A549 (cell line): ENCODE data around the gene LRP3.

Experiments
- ESRRA ChIP-seq: fragments of 150-350 bp; IDR thresholded peaks from 2 replicates; pipeline ENCODE4 v1.6.1; 2014; ENCODE audit warnings: mild to moderate bottlenecking, low read length, borderline replicate concordance
- JUN ChIP-seq, 2 experiments: fragments of >200 bp; sonication (Bioruptor Twin); formaldehyde crosslinking; IDR thresholded peaks; 2 replicates in 1 of 2; 3 replicates in 1 of 2; pipeline ENCODE4 v1.6.1; 2016 to 2017
- MAFK ChIP-seq: fragments of 450-650 bp; IDR thresholded peaks from 2 replicates; pipeline ENCODE4 v1.6.1; 2014; ENCODE audit not compliant: partially characterized antibody
- RAD21 ChIP-seq, 2 experiments: fragments of >200 bp in 1 of 2; sonication (Bioruptor Twin) in 1 of 2; formaldehyde crosslinking in 1 of 2; IDR thresholded peaks in 1 of 2; conservative IDR thresholded peaks in 1 of 2; 2 replicates in 1 of 2; 3 replicates in 1 of 2; pipeline ENCODE4 v1.6.1; 2012 to 2018; ENCODE audit warnings: inconsistent platforms in 1 of 2

DNA sequence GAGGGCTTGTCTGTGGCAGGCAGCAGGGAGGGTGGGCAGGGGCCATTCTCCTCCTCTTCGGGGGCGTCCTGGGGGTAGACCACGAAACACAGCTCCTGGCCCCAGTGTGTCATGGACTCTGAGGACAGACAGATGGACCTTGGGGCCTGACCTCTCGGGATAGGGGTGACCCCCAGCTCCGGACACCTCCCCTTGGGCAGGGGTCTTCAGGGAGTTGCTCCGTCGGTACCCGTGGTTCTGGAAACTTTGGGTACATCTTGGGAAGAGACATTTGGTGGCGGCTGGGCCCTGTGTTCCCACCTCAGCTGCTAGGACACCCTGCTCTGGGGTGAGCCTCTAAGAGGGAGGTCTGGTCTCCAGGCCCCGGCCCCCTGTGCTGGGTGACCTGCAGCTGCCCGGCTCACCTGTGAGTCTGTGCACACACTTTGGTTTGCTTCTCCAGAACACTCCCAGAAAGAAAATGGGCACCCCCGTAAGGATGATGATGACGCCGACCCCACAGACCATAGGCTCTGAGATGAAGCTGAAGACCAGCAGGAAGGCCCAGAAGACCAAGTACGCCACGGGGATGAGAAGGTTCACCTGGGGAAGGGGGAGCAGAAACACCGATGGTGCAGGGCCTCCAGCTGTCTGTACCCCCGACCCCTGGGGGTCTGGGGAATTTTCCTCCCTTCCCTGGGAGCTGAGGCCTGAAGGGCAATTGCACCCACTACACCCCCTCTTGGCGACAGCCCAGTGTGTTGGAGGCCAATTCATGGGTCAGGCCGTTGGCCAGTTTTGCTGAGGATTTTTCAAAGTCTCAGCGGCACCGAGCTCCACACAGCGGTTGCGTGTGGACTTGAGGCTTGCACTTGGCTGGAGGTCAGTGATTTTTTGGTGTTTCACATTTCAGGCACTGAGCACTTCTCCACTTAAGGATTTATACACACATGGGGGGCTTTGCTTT lies 15.0 kb downstream of the LRP3 start:
- TF ChIP-seq JUN (IDR thresholded peaks at IDR 0.05), result no peak
- no peak for TF ChIP-seq RAD21 (conservative IDR thresholded peaks at IDR 0.05 in 1 of 2, IDR thresholded peaks at IDR 0.05 in 1 of 2)
- no peak for TF ChIP-seq MAFK
- TF ChIP-seq ESRRA, result no peak
